Right kidney (tissue), 1 donor: ENCODE data around the gene CBX5.
A peak's percentile ranks its signal among the peaks of the same experiment; 100 is the strongest.
"Not testable (repeated sequence)": the region's sequence is repeated elsewhere in the genome, so short reads cannot be mapped to it uniquely, and the experiment has no call there.

Source experiments
- DNase-seq: peaks from one replicate; pipeline ENCODE4 v3.0.0-alpha.2; 2016

The CBX5 gene

DNA sequence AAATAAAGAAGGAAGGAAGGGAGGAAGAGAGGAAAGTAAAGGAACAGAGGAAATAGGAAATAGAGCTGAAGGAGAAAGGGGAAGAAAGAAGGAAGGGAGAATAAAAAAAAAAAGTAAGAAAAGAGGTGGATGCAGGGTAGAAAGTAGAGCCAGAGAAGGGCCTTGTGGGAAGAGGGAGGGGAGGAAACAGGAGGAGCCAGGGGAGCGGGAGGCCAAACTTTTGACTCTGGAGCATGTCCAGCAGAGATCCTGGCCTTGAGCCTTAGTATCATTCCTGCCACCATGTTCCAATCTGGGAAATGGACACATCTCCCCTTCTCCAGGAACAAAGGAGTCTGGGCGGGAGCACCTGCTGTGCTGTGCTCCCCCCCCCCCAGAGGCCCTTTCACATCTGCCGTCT is 80.0 kb downstream of the CBX5 start:
- DNase-seq = no peak

DNA sequence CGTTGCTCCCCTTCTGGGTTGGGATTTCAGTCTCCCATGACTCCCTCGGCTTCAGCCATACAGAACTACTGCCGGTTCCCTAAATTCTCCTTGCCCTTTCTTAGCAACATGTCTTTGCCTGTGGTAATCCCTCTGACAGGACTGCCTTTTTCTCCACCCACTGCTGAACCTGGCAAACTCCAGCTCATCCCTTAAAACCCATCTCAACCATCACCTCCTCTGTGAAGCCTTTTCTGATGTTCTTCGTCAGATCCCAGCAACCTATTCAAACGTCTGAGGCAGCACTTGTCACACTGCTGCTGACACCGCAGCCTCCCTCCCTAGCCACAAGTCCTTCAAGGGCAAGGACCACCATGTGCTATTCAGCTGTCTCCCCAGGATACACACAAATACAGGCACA is 80.9 kb downstream of the CBX5 start:
- DNase-seq = no peak

- no peak for DNase-seq
Measured at GRCh38 chr12:54197431-54197909, 82.5 kb downstream of the CBX5 start.

DNA sequence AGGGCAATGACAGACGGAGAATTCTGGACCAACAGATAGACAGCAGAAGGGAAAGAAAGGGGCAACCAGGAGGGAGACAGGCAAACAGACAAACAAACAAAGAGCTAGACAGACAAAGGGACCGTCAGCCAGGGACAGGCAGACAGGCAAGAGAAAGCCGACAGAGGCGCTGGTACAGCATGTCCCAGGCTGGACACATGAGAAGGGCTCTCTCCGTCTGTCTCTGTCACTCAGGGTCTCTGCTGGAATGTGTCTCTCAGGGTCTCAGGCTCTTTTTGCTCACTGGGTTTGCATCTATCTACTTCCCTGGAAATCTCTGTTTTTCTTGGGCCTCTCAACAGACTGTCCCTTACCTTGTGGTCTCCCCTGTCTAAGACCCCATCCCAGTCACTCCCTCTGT is 82.9 kb downstream of the CBX5 start:
- peak; percentile 59 for DNase-seq

GRCh38 chr12:54196396-54196795 is 83.5 kb downstream of the CBX5 start:
- DNase-seq = no peak

DNA sequence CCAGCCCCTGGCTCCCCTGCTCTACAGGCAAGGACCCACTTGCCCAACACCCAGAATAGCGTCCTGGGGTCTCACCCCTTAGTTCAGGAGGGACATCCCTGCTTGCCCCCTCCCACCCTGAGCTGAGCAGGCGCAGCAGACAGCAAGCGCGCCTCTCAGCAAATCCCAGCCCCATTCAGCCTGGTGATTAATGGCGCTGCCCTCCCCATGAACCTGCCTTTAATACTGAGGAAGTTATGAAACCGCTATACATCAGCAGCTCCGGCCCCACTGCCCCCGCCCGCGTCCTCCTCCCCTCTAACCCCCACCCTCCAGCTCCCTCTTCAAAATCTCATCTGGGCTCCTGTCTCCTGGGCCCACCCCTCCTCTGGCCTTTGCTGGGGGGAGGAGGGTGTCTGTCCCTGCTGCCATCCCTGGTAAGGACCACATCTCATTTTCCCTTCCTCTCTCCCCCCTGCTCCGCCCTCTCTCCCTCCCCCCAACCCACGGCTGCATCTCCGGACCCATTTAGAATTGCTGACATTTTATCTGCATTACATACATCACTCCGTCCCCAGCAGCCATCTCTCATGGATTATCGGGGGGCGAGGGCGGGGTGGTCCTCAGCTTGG is 84.1 kb downstream of the CBX5 start:
- peak; percentile 63 for DNase-seq

DNA sequence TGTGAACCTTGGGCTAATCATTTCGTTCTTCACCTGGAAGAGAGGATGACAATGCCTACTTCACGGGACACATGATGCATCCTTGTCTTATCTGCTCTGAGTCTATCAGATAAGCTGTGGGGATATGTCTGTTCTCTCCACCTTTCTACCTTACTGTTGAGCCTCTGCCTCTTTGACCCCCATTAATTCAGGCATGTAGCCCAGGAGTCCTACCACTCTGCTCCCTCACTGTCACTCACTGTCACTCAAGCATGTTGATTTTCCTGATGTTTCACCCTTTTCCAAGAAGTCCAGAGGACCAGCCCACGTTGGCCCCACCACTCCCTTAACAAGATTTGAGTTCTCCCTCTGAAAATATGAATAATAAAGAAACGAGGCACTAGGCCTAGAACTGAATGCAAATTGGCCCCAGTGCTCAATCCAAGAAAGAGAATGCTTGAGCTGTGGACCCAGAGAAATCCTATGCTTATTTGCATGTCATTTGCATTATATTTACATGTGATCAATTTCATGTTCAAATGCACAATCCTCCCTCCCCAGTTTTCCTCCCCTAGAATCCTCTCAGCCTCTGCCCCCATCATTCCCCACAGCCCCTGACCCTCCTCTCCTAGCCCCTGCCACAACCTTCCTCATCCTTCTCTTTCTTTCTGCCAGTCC is 84.7 kb downstream of the CBX5 start:
- DNase-seq = no peak

DNA sequence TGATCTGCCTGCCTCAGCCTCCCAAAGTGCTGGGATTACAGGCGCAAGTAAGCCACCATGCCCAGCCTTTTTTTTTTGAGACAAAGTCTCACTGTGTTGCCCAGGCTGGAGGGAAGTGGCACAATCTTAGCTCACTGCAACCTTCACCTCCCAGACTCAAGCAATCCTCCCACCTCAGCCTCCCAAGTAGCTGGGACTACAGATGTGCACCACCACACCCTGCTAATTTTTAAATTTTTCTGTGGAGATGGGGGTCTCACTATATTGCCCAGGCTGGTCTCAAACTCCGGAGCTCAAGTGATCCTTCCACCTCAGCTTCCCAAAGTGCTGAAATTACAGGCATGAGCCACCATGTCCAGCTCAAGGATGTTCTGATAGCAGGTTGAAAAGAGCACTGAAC is 85.3 kb downstream of the CBX5 start:
- not testable (repeated sequence) for DNase-seq

GRCh38 chr12:54193434-54193833 is 86.5 kb downstream of the CBX5 start:
- no peak for DNase-seq

GRCh38 chr12:54191550-54192022 is 88.3 kb downstream of the CBX5 start:
- DNase-seq = peak; percentile 79

GRCh38 chr12:54191126-54191525 is 88.8 kb downstream of the CBX5 start:
- no peak for DNase-seq

DNA sequence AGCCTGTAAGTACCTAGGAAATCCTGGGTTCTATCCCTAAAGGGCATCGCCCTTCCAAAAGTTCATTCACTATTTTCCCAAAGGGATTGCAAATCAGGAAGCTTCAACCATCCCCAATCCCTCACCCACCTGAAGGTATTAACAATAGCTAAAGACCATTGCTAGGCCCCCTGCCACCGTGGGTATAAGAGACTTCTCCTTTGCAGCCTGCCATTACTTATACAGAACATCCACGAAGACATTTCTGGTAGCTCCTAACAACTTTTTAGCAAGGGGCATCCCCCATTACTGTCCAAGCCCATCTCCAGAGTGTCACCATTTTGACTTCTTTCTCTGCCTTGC is 90.8 kb downstream of the CBX5 start:
- DNase-seq = no peak

DNA sequence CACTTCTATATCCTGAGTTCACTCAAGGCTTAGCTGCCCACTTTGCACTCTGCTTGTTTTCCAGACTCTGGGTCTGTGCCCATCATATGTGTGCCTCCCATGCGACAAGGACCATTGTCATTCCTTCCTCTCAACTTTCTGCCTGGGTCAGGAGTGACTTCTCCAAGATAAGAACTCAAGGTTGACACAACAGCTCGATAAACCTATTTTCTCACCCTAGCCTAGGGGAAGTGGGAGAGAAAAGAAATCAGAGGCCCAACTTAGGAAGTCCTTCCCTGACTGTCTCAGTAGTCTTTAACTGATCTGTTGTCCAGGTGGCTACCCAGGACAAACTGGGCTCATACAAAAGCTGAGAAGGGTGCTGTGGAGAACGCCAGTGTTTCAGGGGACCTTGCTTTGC is 92.8 kb downstream of the CBX5 start:
- DNase-seq = no peak

- no peak for DNase-seq
Measured at GRCh38 chr12:54185919-54186318, 94.0 kb downstream of the CBX5 start.

GRCh38 chr12:54185297-54185696 is 94.6 kb downstream of the CBX5 start:
- DNase-seq = not testable (repeated sequence)

DNA sequence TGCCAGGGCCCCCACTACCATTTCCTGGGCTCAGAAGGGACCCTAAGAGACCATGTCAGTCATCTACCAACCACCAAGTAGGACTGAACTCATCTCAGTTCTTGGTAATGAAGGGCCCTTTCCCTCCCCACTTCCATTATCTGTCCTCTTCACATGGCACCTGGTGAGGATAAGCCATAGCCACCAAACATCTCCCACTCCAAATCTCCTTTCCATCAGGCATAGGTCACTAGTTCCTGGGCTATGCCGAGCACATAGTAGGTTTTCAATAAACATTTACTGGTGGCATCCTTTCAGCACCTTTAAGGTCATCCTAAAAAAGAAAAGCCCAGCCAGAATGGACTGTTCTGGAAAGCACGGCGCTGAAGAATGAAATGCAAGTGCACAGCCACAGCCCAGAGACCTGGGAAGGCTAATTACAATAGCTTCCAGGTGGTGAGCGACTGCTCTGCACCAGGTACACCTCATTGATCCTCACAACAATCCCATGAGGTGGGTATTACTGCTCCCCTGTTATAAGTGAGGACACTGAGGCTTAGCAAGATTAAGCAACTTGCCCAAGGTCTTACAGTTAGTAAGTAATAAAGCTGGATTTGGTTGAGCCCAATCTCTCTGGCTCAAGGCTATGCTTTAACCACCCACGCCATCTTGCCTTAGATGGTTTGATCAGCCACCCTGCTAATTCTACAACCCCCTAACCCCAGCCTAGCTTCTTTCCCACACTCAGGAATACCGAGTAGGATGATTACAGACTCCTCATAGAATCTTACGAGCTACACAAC is 95.7 kb downstream of the CBX5 start:
- DNase-seq = no peak

DNA sequence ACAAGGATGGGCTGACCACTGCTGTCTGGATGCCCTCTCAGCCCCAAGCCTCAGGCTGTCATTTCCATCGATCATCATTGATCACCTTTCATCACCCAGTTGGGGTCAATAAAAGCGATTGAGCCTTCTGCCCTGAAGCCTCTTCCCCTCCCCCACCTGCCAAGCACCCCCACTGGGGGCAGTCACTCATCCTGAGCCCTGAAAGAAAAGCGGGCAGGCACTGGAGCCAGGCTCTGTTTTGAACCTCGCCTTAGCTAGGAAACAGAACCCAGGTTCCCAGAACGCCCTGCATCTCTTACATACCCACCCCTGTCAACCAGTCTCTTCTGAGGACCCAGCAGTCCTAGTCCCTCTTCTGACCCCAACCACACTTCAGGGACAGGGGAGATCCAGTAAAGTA is 96.9 kb downstream of the CBX5 start:
- DNase-seq = no peak

DNA sequence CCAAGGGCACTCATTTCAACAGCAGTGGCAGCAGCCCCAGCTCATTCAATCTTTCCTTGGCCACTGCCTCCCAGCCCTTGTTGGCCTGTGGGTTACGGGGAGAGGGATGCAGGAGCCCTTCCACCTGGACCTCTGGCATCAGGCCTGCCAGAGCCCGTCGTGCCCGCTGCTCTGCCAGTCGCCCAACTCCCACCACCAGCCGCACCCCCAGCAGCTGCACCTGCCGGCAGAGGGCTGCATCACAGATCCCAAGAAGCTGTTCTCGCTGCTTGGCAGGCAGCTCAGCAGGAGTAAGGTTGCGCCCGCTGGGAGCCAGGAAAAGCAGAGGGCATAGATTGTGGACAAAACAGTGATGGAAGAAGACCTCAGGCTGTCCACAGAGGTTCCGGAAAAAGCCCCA is 97.8 kb downstream of the CBX5 start:
- no peak for DNase-seq
